ENCODE results near the gene DNAH2. TPM values are rescaled to one million over a fixed set of nuclear protein-coding genes. Genes with fewer than 3 reads are reported as not detected.
A peak's percentile ranks its signal among the peaks of the same experiment; 100 is the strongest.

DNAH2 gene
- total and polyA plus RNA-seq, 2 of the 13 experiments (the other 11 are each of a cell fraction or from before 2014, with no cell fraction given), result not detected

DNA sequence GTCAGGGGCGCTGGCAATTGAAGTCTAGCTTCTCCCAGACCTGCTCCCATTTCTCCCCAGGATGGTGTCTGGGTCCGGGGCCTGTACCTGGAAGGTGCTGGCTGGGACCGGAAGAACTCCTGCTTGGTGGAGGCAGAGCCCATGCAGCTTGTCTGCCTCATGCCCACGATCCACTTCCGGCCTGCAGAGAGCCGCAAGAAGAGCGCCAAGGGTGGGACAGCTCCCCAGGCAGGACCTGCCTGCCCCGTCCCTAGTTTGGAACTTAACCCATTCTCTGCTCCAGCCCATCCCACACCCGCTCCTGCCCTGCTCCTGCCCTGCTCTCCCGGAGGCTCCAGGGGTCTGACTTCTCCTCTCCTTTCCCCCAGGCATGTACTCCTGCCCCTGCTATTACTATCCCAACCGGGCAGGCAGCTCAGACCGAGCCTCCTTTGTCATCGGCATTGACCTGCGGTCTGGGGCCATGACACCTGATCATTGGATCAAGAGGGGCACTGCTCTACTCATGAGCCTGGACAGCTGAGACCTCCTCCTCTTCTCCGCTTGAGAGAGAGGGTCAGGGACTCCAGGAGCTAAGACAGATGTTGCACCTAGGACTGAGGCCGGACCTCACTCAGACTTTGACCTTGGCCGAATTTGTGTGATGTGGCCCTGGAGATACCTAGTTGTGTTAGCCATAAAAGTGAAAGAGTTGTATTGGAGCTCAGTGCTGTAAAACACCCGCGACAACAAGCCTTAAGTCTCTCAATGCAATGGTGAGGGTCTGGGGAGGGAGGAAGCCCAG is 115.7 kb downstream of the DNAH2 start (continued):
- TF ChIP-seq ZNF180 (CRISPR knock-in tag; IDR thresholded peaks at IDR 0.05; ENCODE audit: borderline replicate concordance, low read depth) (no peak), ZBTB7A (CRISPR knock-in tag; IDR thresholded peaks at IDR 0.05) (no peak), AGO2 (optimal IDR thresholded peaks at IDR 0.05; ENCODE audit: low read depth, low read length) (no peak), MXI1 (IDR thresholded peaks at IDR 0.05; ENCODE audit: borderline replicate concordance, low read depth, low read length) (no peak), ZNF572 (CRISPR knock-in tag; IDR thresholded peaks at IDR 0.05) (0 out of 2 replicates have a peak, but pooled peaks have one; percentile 82), ZNF816 (CRISPR knock-in tag; IDR thresholded peaks at IDR 0.05; ENCODE audit: borderline replicate concordance) (no peak), HNF4A (CRISPR knock-in tag; IDR thresholded peaks at IDR 0.05) (peak; percentile 28; the same call in 1 of the 2 replicates), ZNF605 (CRISPR knock-in tag; IDR thresholded peaks at IDR 0.05) (peak; percentile 22; the same call in 1 of the 2 replicates), POLR2AphosphoS5 (IDR thresholded peaks at IDR 0.05; ENCODE audit: low read depth, low read length) (0 out of 2 replicates have a peak, but pooled peaks have one; percentile 34), TBX2 (CRISPR knock-in tag; IDR thresholded peaks at IDR 0.05; ENCODE audit: borderline replicate concordance) (0 out of 2 replicates have a peak, but pooled peaks have one; percentile 29), ZNF136 (CRISPR knock-in tag; IDR thresholded peaks at IDR 0.05; ENCODE audit: low read depth) (no peak), RXRA (CRISPR knock-in tag; IDR thresholded peaks at IDR 0.05) (no peak), GABPB1 (CRISPR knock-in tag; IDR thresholded peaks at IDR 0.05) (0 out of 2 replicates have a peak, but pooled peaks have one; percentile 54), ZSCAN9 (CRISPR knock-in tag; IDR thresholded peaks at IDR 0.05; ENCODE audit: borderline replicate concordance) (no peak), KDM6A (CRISPR knock-in tag; IDR thresholded peaks at IDR 0.05; ENCODE audit: low read depth) (no peak), ELF1 (CRISPR knock-in tag; IDR thresholded peaks at IDR 0.05) (0 out of 2 replicates have a peak, but pooled peaks have one; percentile 8), CCDC6 (CRISPR knock-in tag; IDR thresholded peaks at IDR 0.05) (peak; percentile 62; the same call in 1 of the 2 replicates), ZFP36L1 (CRISPR knock-in tag; IDR thresholded peaks at IDR 0.05) (0 out of 2 replicates have a peak, but pooled peaks have one; percentile 33), ASH2L (IDR thresholded peaks at IDR 0.05; ENCODE audit: insufficient read length, low read depth, low read length) (peak; percentile 32), MAZ (IDR thresholded peaks at IDR 0.05; ENCODE audit: borderline replicate concordance, low read depth, low read length) (no peak), MAZ (CRISPR knock-in tag; IDR thresholded peaks at IDR 0.05; ENCODE audit: low read depth) (0 out of 2 replicates have a peak, but pooled peaks have one; percentile 42), ZNF619 (CRISPR knock-in tag; IDR thresholded peaks at IDR 0.05) (0 out of 2 replicates have a peak, but pooled peaks have one; percentile 18), MYNN (CRISPR knock-in tag; IDR thresholded peaks at IDR 0.05; ENCODE audit: low read depth) (no peak), HIVEP1 (CRISPR knock-in tag; IDR thresholded peaks at IDR 0.05) (peak; percentile 60; the same call in 1 of the 2 replicates), AKAP8 (CRISPR knock-in tag; IDR thresholded peaks at IDR 0.05) (no peak)
- TF ChIP-seq, protein P1, sequence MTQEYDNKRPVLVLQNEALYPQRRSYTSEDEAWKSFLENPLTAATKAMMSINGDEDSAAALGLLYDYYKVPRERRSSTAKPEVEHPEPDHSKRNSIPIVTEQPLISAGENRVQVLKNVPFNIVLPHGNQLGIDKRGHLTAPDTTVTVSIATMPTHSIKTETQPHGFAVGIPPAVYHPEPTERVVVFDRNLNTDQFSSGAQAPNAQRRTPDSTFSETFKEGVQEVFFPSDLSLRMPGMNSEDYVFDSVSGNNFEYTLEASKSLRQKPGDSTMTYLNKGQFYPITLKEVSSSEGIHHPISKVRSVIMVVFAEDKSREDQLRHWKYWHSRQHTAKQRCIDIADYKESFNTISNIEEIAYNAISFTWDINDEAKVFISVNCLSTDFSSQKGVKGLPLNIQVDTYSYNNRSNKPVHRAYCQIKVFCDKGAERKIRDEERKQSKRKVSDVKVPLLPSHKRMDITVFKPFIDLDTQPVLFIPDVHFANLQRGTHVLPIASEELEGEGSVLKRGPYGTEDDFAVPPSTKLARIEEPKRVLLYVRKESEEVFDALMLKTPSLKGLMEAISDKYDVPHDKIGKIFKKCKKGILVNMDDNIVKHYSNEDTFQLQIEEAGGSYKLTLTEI (CRISPR knock-in tag; conservative IDR thresholded peaks at IDR 0.05), result no peak
- TF ChIP-seq, protein P2, sequence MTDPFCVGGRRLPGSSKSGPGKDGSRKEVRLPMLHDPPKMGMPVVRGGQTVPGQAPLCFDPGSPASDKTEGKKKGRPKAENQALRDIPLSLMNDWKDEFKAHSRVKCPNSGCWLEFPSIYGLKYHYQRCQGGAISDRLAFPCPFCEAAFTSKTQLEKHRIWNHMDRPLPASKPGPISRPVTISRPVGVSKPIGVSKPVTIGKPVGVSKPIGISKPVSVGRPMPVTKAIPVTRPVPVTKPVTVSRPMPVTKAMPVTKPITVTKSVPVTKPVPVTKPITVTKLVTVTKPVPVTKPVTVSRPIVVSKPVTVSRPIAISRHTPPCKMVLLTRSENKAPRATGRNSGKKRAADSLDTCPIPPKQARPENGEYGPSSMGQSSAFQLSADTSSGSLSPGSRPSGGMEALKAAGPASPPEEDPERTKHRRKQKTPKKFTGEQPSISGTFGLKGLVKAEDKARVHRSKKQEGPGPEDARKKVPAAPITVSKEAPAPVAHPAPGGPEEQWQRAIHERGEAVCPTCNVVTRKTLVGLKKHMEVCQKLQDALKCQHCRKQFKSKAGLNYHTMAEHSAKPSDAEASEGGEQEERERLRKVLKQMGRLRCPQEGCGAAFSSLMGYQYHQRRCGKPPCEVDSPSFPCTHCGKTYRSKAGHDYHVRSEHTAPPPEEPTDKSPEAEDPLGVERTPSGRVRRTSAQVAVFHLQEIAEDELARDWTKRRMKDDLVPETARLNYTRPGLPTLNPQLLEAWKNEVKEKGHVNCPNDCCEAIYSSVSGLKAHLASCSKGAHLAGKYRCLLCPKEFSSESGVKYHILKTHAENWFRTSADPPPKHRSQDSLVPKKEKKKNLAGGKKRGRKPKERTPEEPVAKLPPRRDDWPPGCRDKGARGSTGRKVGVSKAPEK (CRISPR knock-in tag; IDR thresholded peaks at IDR 0.05; ENCODE audit: borderline replicate concordance), result no peak
